Smooth muscle cell (in vitro differentiated cells): ENCODE measurements around the gene S100A13. TPM values are rescaled to one million over a fixed set of nuclear protein-coding genes. Genes with fewer than 3 reads are reported as not detected.
"Not testable (repeated sequence)": the region's sequence is repeated elsewhere in the genome, so short reads cannot be mapped to it uniquely, and the experiment has no call there.

Experiments
- DNase-seq: peaks from one replicate; lab custom pipeline; 2025; ENCODE audit not compliant: unreplicated experiment; lab: John Stamatoyannopoulos, UW
- H2AFZ ChIP-seq: fragments of 200-600 bp; sonication (generic); 2 replicates; pipeline ENCODE4 v1.6.0; 2016; ENCODE audit warnings: antibody characterized with exemption, low read depth, mild to moderate bottlenecking
- H3F3A ChIP-seq: fragments of 200-600 bp; sonication (generic); 2 replicates; pipeline ENCODE4 v1.6.0; 2017; ENCODE audit warnings: antibody characterized with exemption, low read depth
- H3K27ac ChIP-seq: fragments of 200-600 bp; sonication (generic); 2 replicates; pipeline ENCODE4 v1.5.1; 2016; ENCODE audit warnings: low read depth, mild to moderate bottlenecking
- H3K27me3 ChIP-seq: fragments of 200-600 bp; sonication (generic); 2 replicates; pipeline ENCODE4 v1.6.1; 2016; ENCODE audit warnings: low read depth, mild to moderate bottlenecking
- H3K36me3 ChIP-seq: fragments of 200-600 bp; sonication (generic); 2 replicates; pipeline ENCODE4 v1.5.1; 2016; ENCODE audit warnings: low read depth
- H3K4me1 ChIP-seq: fragments of 200-600 bp; sonication (generic); 2 replicates; pipeline ENCODE4 v1.5.1; 2016; ENCODE audit warnings: low read depth
- H3K4me2 ChIP-seq: fragments of 200-600 bp; sonication (generic); 2 replicates; pipeline ENCODE4 v1.6.0; 2016; ENCODE audit warnings: mild to moderate bottlenecking
- H3K4me3 ChIP-seq: fragments of 200-600 bp; sonication (generic); 2 replicates; pipeline ENCODE4 v1.5.1; 2016; ENCODE audit warnings: mild to moderate bottlenecking
- H3K79me2 ChIP-seq: fragments of 200-600 bp; sonication (generic); 2 replicates; pipeline ENCODE4 v1.6.0; 2016; ENCODE audit warnings: low read depth, mild to moderate bottlenecking
- H3K9ac ChIP-seq: fragments of 200-600 bp; sonication (generic); 2 replicates; pipeline ENCODE4 v1.6.0; 2016; ENCODE audit warnings: low read depth
- H3K9me3 ChIP-seq: fragments of 200-600 bp; sonication (generic); replicated peaks from 2 replicates; pipeline ENCODE4 v1.5.1; 2016; ENCODE audit warnings: low read depth
- H4K20me1 ChIP-seq: fragments of 200-600 bp; sonication (generic); 2 replicates; pipeline ENCODE4 v1.6.0; 2016; ENCODE audit warnings: low read depth
- WGBS: methylation state at CpG from one replicate; pipeline ENCODE4 v1.1.7; 2016; ENCODE audit warnings: low lambda C conversion rate; 5-methylcytosine and 5-hydroxymethylcytosine counted together
- polyA plus RNA-seq: library from polyadenylated mRNA; unstranded; fragments of >200 nt; fragmentation: Nextera tagmentation; extraction: Ambion mirVana; gene quantifications from 2 replicates; pipeline ENCODE4 v1.2.1, GENCODE V29; 2016
- total RNA-seq: library from RNA; depleted of rRNA; stranded (reverse); fragments of >200 nt; gene quantifications from 2 replicates; pipeline ENCODE4 v1.2.3, GENCODE V29; 2014
- TF ChIP-seq, protein P1 (sequence below): fragments of 200-600 bp; sonication (generic); IDR thresholded peaks from 2 replicates; pipeline ENCODE4 v1.5.1; 2017; ENCODE audit warnings: borderline replicate concordance, mild to moderate bottlenecking, antibody characterized with exemption; ENCODE audit not compliant: insufficient read depth, poor library complexity, severe bottlenecking

The S100A13 gene
- total and polyA plus RNA-seq, 2 experiments from 2014 or later = 158 to 498 TPM

GRCh38 chr1:153587314-153587713 is 40.0 kb downstream of the S100A13 start:
- DNase-seq = no peak
- TF ChIP-seq, protein P1, sequence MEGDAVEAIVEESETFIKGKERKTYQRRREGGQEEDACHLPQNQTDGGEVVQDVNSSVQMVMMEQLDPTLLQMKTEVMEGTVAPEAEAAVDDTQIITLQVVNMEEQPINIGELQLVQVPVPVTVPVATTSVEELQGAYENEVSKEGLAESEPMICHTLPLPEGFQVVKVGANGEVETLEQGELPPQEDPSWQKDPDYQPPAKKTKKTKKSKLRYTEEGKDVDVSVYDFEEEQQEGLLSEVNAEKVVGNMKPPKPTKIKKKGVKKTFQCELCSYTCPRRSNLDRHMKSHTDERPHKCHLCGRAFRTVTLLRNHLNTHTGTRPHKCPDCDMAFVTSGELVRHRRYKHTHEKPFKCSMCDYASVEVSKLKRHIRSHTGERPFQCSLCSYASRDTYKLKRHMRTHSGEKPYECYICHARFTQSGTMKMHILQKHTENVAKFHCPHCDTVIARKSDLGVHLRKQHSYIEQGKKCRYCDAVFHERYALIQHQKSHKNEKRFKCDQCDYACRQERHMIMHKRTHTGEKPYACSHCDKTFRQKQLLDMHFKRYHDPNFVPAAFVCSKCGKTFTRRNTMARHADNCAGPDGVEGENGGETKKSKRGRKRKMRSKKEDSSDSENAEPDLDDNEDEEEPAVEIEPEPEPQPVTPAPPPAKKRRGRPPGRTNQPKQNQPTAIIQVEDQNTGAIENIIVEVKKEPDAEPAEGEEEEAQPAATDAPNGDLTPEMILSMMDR = no peak
- Histone ChIP-seq H3K27me3 (no peaks in the 10 kb centered on the region), H3K4me2 (no peak overlapping the region), H4K20me1 (no peaks in the 10 kb centered on the region), H3K9ac (no peak overlapping the region), H3F3A (no peaks in the 10 kb centered on the region), H3K27ac (no peak overlapping the region), H3K4me3 (no peak overlapping the region), H3K9me3 (no peaks in the 10 kb centered on the region), H3K79me2 (no peaks in the 10 kb centered on the region), H3K4me1 (peaks cover 19% of the 10 kb centered on the region), H2AFZ (no peak overlapping the region), H3K36me3 (no peaks in the 10 kb centered on the region)
- 53% methylated on average over 5 of the region's 5 CpGs for WGBS

DNA sequence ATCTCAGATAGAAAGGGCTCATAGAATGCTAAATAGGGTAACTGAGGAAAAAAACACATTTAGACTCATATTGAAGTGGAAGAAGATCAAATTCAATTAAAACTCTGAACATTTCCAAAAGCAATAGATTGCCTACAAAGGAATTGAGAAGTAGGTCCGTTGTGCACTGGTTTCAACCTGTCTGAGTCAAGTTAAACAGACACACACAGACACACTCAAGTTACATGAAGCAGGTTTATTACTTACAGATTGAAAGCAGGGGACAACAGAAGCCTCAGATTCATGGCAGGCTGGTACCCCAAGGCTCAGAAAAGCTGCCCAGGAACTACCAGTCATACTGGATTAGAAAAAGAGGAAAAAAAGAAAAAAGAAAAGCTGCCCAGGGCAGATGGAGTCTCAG is 41.0 kb downstream of the S100A13 start:
- Histone ChIP-seq H3K36me3 (no peaks in the 10 kb centered on the region), H3K79me2 (no peaks in the 10 kb centered on the region), H3K27me3 (no peaks in the 10 kb centered on the region), H3K27ac (no peak overlapping the region), H4K20me1 (no peaks in the 10 kb centered on the region), H2AFZ (no peak overlapping the region), H3K9ac (no peak overlapping the region), H3K9me3 (no peaks in the 10 kb centered on the region), H3F3A (no peaks in the 10 kb centered on the region), H3K4me2 (no peak overlapping the region), H3K4me1 (peaks cover 19% of the 10 kb centered on the region), H3K4me3 (no peak overlapping the region)
- DNase-seq = no peak
- TF ChIP-seq, protein P1 = no peak
- 76% methylated on average over 1 of the region's 1 CpG for whole genome bisulfite sequencing

GRCh38 chr1:153585006-153585405 is 42.3 kb downstream of the S100A13 start:
- H3K4me1 ChIP-seq = peaks cover 19% of the 10 kb centered on the region
- no peaks in the 10 kb centered on the region for H3K9me3 ChIP-seq
- H3F3A ChIP-seq = no peaks in the 10 kb centered on the region
- H2AFZ ChIP-seq = no peak overlapping the region
- no peaks in the 10 kb centered on the region for H3K27me3 ChIP-seq
- WGBS = 13% methylated on average over 1 of the region's 1 CpG
- TF ChIP-seq, protein P1 = no peak
- no peaks in the 10 kb centered on the region for H3K36me3 ChIP-seq
- H3K9ac ChIP-seq = no peak overlapping the region
- H3K4me3 ChIP-seq = no peak overlapping the region
- peak overlapping the region; percentile 25 for H3K27ac ChIP-seq
- no peak overlapping the region for H3K4me2 ChIP-seq
- no peaks in the 10 kb centered on the region for H4K20me1 ChIP-seq
- no peaks in the 10 kb centered on the region for H3K79me2 ChIP-seq
- no peak for DNase-seq

DNA sequence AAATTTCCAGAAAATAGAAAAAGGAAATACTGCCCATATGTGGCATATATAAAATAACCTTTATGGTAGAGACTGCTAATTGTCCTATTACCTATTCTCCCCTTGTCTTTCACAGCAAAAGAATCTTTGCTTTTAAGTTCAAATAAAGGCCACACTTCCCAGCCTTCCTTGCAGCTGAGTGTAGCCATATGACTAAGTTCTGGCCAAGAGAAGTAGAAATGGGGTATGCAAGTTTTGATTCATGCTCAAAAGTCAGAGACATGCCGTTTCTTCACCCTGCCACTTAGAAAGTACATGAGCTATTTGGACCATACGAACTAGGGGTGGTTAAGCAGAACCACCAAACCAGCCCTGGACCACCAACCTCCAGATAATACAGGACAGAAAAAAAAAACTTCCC is 43.3 kb downstream of the S100A13 start:
- Histone ChIP-seq H3K9me3 (no peaks in the 10 kb centered on the region), H3K27me3 (no peaks in the 10 kb centered on the region), H4K20me1 (no peaks in the 10 kb centered on the region), H3K79me2 (no peaks in the 10 kb centered on the region), H3F3A (no peaks in the 10 kb centered on the region), H3K4me1 (peaks cover 22% of the 10 kb centered on the region), H3K9ac (no peak overlapping the region), H3K27ac (no peak overlapping the region), H3K36me3 (no peaks in the 10 kb centered on the region), H3K4me2 (no peak overlapping the region), H2AFZ (no peak overlapping the region), H3K4me3 (no peak overlapping the region)
- TF ChIP-seq, protein P1 = no peak
- 94% methylated on average over 2 of the region's 2 CpGs for WGBS
- DNase-seq = no peak

GRCh38 chr1:153583514-153583913 is 43.8 kb downstream of the S100A13 start:
- H3K27ac ChIP-seq, H3K9ac ChIP-seq, H3K27me3 ChIP-seq, H2AFZ ChIP-seq, H3K4me2 ChIP-seq, H3K9me3 ChIP-seq, H4K20me1 ChIP-seq, H3K36me3 ChIP-seq, H3F3A ChIP-seq, DNase-seq, H3K4me3 ChIP-seq, H3K79me2 ChIP-seq: not testable (repeated sequence)
- WGBS = 80% methylated on average over 3 of the region's 3 CpGs
- H3K4me1 ChIP-seq = peaks cover 26% of the 10 kb centered on the region

DNA sequence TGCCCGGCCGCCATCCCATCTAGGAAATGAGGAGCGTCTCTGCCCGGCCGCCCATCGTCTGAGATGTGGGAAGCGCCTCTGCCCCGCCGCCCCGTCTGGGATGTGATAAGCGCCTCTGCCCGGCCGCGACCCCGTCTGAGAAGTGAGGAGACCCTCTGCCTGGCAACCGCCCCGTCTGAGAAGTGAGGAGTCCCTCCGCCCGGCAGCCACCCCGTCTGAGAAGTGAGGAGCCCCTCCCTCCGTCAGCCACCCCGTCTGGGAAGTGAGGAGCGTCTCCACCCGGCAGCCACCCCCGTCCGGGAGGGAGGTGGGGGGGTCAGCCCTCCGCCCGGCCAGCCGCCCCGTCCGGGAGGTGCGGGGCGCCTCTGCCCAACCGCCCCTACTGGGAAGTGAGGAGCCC is 44.5 kb downstream of the S100A13 start:
- H3K4me2 ChIP-seq, H3K9ac ChIP-seq, H3F3A ChIP-seq, H3K27ac ChIP-seq, H3K79me2 ChIP-seq, H3K9me3 ChIP-seq, DNase-seq, H3K4me3 ChIP-seq, H3K36me3 ChIP-seq, H3K27me3 ChIP-seq, H2AFZ ChIP-seq, H4K20me1 ChIP-seq: not testable (repeated sequence)
- WGBS = 97% methylated on average over 15 of the region's 34 CpGs
- H3K4me1 ChIP-seq = peaks cover 31% of the 10 kb centered on the region
